ENCODE data around the gene ADAM11.
"Not testable (repeated sequence)": the region's sequence is repeated elsewhere in the genome, so short reads cannot be mapped to it uniquely, and the experiment has no call there.

ADAM11 gene

GRCh38 chr17:44758414-44759085, at the start of gene ADAM11:
ADAM11 (plus strand) TSS chr17:44758988; CDS start chr17:44759200, 212 bp downstream.
- no peak for DNase-seq

GRCh38 chr17:44719444-44719843, 39.3 kb upstream of the ADAM11 start:
- no peak for DNase-seq

GRCh38 chr17:44722254-44722653, 36.5 kb upstream of the ADAM11 start:
- DNase-seq: no peak

- not testable (repeated sequence) for DNase-seq
These were observed 32.7 kb upstream of the ADAM11 start for GRCh38 chr17:44726121-44726520.

GRCh38 chr17:44733753-44734152, 25.0 kb upstream of the ADAM11 start:
- no peak for DNase-seq

- DNase-seq: no peak
These were observed 24.5 kb upstream of the ADAM11 start for GRCh38 chr17:44734272-44734671.

GRCh38 chr17:44736551-44737240, 22.1 kb upstream of the ADAM11 start:
- no peak for DNase-seq

- no peak for DNase-seq
These were observed 20.4 kb upstream of the ADAM11 start for GRCh38 chr17:44738214-44738906.

GRCh38 chr17:44741316-44741715, 17.5 kb upstream of the ADAM11 start:
- no peak for DNase-seq

- DNase-seq: no peak
These were observed 13.5 kb upstream of the ADAM11 start for GRCh38 chr17:44745301-44745700.

GRCh38 chr17:44745738-44746137, 13.1 kb upstream of the ADAM11 start:
- not testable (repeated sequence) for DNase-seq

GRCh38 chr17:44747566-44747965, 11.2 kb upstream of the ADAM11 start:
- no peak for DNase-seq

GRCh38 chr17:44749076-44749979, 9.5 kb upstream of the ADAM11 start:
- no peak for DNase-seq

- DNase-seq: no peak
These were observed 8.8 kb upstream of the ADAM11 start for GRCh38 chr17:44749980-44750318.

GRCh38 chr17:44751331-44751730, 7.5 kb upstream of the ADAM11 start:
- no peak for DNase-seq

- no peak for DNase-seq
These were observed 7.0 kb upstream of the ADAM11 start for GRCh38 chr17:44751806-44752205.

GRCh38 chr17:44752953-44753861, 5.6 kb upstream of the ADAM11 start:
- DNase-seq: no peak

- DNase-seq: no peak
These were observed 4.5 kb upstream of the ADAM11 start for GRCh38 chr17:44754276-44754675.

- not testable (repeated sequence) for DNase-seq
These were observed 3.6 kb upstream of the ADAM11 start for GRCh38 chr17:44755180-44755579.

GRCh38 chr17:44757045-44757917, 1.5 kb upstream of the ADAM11 start:
- no peak for DNase-seq

- no peak for DNase-seq
These were observed 822 bp upstream of the ADAM11 start for GRCh38 chr17:44757918-44758413.

All from NCI-H510A (cell line).